A673 (cell line): Measurements from ENCODE around the gene UNC13B. TPM values are rescaled to one million over a fixed set of nuclear protein-coding genes. Genes with fewer than 3 reads are reported as not detected.
A peak's percentile ranks its signal among the peaks of the same experiment; 100 is the strongest.

Source experiments
- BruUV-seq: library from RNA; stranded (reverse); fragments of 400-500 nt; replicated peaks from 2 replicates; lab custom pipeline; 2021; lab: Mats Ljungman, UMichigan
- CTCF ChIA-PET: fragments of 300-600 bp; sonication (Branson Sonifier 250); formaldehyde crosslinking; loops from one replicate; lab custom pipeline; 2022; ENCODE audit warnings: antibody characterized with exemption; lab: Charles Lee
- POLR2A ChIA-PET: fragments of 300-600 bp; sonication (Branson Sonifier 250); formaldehyde crosslinking; loops from one replicate; lab custom pipeline; 2022; ENCODE audit warnings: antibody characterized with exemption; ENCODE audit not compliant: low non-redundant PET; lab: Charles Lee
- DNase-seq: peaks from one replicate; pipeline ENCODE4 v3.0.0-alpha.2; 2015; ENCODE audit warnings: low spot score
- H3K27ac ChIP-seq: fragments of 200-600 bp; sonication (generic); 2 replicates; pipeline ENCODE4 v1.5.1; 2016; ENCODE audit warnings: mixed run types, low read depth, mild to moderate bottlenecking, mixed read lengths, antibody characterized with exemption, low read length; ENCODE audit not compliant: poor library complexity, severe bottlenecking
- H3K27me3 ChIP-seq: fragments of 200-600 bp; sonication (generic); replicated peaks from 2 replicates; pipeline ENCODE4 v1.6.1; 2017; ENCODE audit warnings: mixed run types, low read depth, mild to moderate bottlenecking, mixed read lengths, antibody characterized with exemption, low read length; ENCODE audit not compliant: insufficient read depth, poor library complexity
- H3K36me3 ChIP-seq: fragments of 200-600 bp; sonication (generic); 2 replicates; pipeline ENCODE4 v1.6.1; 2016; ENCODE audit warnings: mixed run types, mild to moderate bottlenecking, mixed read lengths, antibody characterized with exemption, low read length; ENCODE audit not compliant: insufficient read depth, poor library complexity, severe bottlenecking
- H3K4me1 ChIP-seq: fragments of 200-600 bp; sonication (generic); 2 replicates; pipeline ENCODE4 v1.6.1; 2017; ENCODE audit warnings: mixed run types, mild to moderate bottlenecking, mixed read lengths, antibody characterized with exemption, low read length; ENCODE audit not compliant: insufficient read depth, poor library complexity, severe bottlenecking
- H3K4me3 ChIP-seq: fragments of 200-600 bp; sonication (generic); 2 replicates; pipeline ENCODE4 v1.5.1; 2016; ENCODE audit warnings: low read depth, mixed run types, mild to moderate bottlenecking, mixed read lengths, low read length; ENCODE audit not compliant: poor library complexity, severe bottlenecking
- H3K9me3 ChIP-seq: fragments of 200-600 bp; sonication (generic); 2 replicates; pipeline ENCODE4 v1.6.1; 2016; ENCODE audit warnings: mixed run types, low read depth, mild to moderate bottlenecking, mixed read lengths, antibody characterized with exemption, low read length; ENCODE audit not compliant: poor library complexity, severe bottlenecking
- EZH2 ChIP-seq: fragments of 200-600 bp; sonication (generic); IDR thresholded peaks from 2 replicates; pipeline ENCODE4 v1.6.1; 2017; ENCODE audit warnings: borderline replicate concordance, low read depth, mild to moderate bottlenecking, mixed read lengths, antibody characterized with exemption, low read length; ENCODE audit not compliant: poor library complexity, severe bottlenecking
- intact Hi-C: fragments of 100-400 bp; cut with micrococcal nuclease; formaldehyde crosslinking; loops from one replicate; pipeline ENCODE4 v1.10.0; 2022; ENCODE audit not compliant: unreplicated experiment
- total RNA-seq: library from RNA; stranded (reverse); gene quantifications from 2 replicates; pipeline ENCODE4 v1.2.3, GENCODE V29; 2021
- TF ChIP-seq, protein P1 (sequence below): fragments of 300-800, 200-600 bp; sonication (generic); conservative IDR thresholded peaks from 2 replicates; pipeline ENCODE4 v1.5.1; 2017; ENCODE audit warnings: low read depth, mild to moderate bottlenecking, antibody characterized with exemption, low read length, moderate library complexity, mixed read lengths

The UNC13B gene
- total RNA-seq, 1 experiment from 2014 or later = 19.8 TPM

DNA sequence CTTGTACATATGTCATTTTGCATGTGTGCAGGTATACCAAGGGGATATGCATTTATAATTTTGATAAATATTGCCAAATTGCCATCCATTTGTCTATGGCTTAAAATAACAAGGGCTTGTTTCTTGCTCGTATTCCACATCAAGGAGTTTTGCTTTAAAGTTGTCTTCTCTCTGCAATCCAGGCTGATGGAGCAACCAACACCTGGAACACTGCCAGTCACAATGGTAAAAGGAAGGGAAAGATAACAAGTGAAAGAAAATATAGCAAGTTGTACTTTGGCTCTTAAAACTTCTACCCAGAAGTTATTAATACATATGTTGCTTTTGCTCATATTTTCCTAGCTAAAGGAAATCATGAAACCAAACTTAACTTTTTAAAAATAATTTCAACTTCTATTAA, 156.9 kb downstream of the UNC13B start:
- no peaks in the 10 kb centered on the region for H3K9me3 ChIP-seq
- TF ChIP-seq EZH2 = no peak
- TF ChIP-seq, protein P1, sequence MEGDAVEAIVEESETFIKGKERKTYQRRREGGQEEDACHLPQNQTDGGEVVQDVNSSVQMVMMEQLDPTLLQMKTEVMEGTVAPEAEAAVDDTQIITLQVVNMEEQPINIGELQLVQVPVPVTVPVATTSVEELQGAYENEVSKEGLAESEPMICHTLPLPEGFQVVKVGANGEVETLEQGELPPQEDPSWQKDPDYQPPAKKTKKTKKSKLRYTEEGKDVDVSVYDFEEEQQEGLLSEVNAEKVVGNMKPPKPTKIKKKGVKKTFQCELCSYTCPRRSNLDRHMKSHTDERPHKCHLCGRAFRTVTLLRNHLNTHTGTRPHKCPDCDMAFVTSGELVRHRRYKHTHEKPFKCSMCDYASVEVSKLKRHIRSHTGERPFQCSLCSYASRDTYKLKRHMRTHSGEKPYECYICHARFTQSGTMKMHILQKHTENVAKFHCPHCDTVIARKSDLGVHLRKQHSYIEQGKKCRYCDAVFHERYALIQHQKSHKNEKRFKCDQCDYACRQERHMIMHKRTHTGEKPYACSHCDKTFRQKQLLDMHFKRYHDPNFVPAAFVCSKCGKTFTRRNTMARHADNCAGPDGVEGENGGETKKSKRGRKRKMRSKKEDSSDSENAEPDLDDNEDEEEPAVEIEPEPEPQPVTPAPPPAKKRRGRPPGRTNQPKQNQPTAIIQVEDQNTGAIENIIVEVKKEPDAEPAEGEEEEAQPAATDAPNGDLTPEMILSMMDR = no peak
- no peaks in the 10 kb centered on the region for H3K27me3 ChIP-seq
- CTCF ChIA-PET = no interaction called here
- POLR2A ChIA-PET = no interaction called here
- BruUV-seq = no TSS peak
- intact Hi-C loops = no loop called here
- DNase-seq = no peak
- H3K36me3 ChIP-seq = no peaks in the 10 kb centered on the region
- peaks cover 8% of the 10 kb centered on the region for H3K4me1 ChIP-seq
- H3K4me3 ChIP-seq = no peak overlapping the region
- H3K27ac ChIP-seq = no peak overlapping the region

GRCh38 chr9:35322075-35322885, 160.5 kb downstream of the UNC13B start:
- no TSS peak for BruUV-seq
- TF ChIP-seq, protein P1 = no peak
- no peak for TF ChIP-seq EZH2
- DNase-seq = peak; percentile 89
- Histone ChIP-seq H3K27me3 (no peaks in the 10 kb centered on the region), H3K36me3 (no peaks in the 10 kb centered on the region), H3K4me3 (peak overlapping the region; percentile 6), H3K27ac (no peak overlapping the region), H3K4me1 (peaks cover 8% of the 10 kb centered on the region), H3K9me3 (no peaks in the 10 kb centered on the region)
- ChIA-PET POLR2A (no interaction called here), CTCF (no interaction called here)
- intact Hi-C loops = no loop called here

DNA sequence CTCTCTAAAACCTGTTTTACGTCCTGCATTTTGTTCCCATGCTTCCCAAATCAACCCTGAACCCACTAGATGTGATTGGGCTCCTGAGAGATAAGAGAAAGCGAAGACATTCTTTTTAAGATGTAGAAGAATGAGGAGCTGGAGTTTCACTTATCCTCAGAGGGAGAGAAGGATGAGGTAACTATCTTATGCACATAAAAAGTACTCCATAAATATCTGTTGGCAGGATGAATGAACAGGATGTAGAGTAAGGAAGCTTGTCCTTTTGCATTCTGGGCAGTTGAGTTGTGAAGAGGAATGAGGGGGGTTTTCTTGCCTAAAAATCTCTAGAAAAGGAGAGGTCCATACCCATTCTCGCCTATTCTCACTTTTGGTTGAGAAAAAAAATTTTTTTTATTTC, 163.2 kb downstream of the UNC13B start:
- no TSS peak for BruUV-seq
- intact Hi-C loops = no loop called here
- CTCF ChIA-PET = no interaction called here
- POLR2A ChIA-PET = no interaction called here
- H3K9me3 ChIP-seq = no peaks in the 10 kb centered on the region
- H3K36me3 ChIP-seq = no peaks in the 10 kb centered on the region
- H3K27me3 ChIP-seq = no peaks in the 10 kb centered on the region
- H3K4me3 ChIP-seq = no peak overlapping the region
- H3K4me1 ChIP-seq = peaks cover 8% of the 10 kb centered on the region
- no peak overlapping the region for H3K27ac ChIP-seq
- no peak for TF ChIP-seq EZH2
- TF ChIP-seq, protein P1 = no peak
- no peak for DNase-seq
